GM15510 (cell line): ENCODE results near the gene SALL4.

ENCODE experiments used
- POLR2A ChIP-seq: IDR thresholded peaks from 3 replicates; pipeline ENCODE4 v1.6.1; 2011; ENCODE audit warnings: borderline replicate concordance; ENCODE audit not compliant: insufficient read length; ENCODE audit errors: extremely low read depth

SALL4 gene

DNA sequence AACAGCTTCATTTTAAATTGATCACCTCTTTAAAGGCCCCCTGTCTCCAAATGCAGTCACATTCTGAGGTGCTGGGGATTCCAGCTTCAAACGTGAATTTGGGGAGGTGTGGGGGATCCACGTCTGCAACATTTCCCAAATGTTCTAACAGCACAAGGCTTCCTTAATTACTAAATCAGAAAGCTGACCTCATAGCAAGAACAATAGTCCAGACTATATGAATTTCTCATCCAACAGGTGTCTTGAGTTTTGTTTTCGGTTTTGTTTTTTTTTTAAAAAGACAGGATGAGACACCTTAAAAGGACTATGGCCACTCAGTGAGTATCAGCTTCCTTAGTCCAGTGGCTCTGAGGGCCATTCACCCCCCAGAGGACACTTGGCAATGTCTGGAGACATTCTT is 45.7 kb downstream of the SALL4 start:
- no peak for TF ChIP-seq POLR2A

DNA sequence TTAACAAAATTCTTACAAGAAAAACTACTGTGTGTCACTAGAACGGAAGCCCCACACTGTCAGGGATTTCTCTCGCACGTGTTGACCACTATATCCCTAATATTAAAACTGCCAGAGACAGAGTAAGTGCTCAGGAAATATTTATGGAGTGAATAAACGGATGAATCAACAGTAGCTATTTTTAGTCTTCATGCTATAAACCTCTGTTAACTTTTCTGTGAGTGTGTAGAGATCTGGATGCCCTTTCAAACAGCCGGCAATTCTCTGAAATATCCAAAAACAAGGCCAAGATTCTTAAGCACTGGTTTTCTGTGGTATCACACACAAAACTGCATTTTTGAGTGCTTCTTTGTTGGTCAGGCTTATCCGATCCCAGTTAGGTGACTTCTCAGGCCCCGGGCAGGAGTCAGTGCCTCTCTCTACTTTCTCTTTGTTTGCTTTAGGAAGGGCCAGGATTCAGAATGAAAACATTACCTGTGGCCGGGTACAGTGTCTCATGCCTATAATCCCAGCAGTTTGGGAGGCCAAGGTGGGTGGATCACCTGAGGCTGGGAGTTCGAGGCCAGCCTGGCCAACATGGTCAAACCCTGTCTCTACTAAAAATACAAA is 49.9 kb downstream of the SALL4 start:
- TF ChIP-seq POLR2A = no peak

DNA sequence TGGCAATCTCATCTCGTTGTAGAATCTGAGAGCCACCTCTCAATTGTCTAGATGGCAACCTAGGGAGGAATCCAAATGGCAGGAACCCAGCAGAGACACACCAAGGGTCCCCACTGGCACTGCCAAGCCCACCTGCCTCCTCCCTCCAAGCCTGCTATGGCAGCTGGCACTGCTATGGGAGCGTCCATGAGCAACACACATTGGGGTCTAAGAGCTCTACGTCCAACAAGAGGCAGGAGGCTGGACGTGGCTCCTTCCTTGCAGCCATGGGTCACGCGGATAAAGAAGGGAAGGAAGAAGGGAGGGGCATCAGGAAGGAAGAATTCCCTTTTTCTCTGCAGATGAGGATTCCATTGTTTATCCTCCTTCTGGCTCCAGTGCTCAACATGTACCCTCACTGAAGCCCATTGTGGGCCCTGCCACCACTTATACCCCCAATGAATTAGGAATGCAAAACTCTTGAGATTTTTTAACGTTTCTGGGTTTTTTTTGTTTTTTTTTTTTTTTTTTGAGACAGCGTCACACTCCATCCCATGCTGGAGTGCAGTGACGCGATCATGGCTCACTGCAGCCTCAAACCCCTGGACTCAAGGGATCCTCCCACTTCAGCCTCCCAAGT is 51.4 kb downstream of the SALL4 start:
- TF ChIP-seq POLR2A = no peak

DNA sequence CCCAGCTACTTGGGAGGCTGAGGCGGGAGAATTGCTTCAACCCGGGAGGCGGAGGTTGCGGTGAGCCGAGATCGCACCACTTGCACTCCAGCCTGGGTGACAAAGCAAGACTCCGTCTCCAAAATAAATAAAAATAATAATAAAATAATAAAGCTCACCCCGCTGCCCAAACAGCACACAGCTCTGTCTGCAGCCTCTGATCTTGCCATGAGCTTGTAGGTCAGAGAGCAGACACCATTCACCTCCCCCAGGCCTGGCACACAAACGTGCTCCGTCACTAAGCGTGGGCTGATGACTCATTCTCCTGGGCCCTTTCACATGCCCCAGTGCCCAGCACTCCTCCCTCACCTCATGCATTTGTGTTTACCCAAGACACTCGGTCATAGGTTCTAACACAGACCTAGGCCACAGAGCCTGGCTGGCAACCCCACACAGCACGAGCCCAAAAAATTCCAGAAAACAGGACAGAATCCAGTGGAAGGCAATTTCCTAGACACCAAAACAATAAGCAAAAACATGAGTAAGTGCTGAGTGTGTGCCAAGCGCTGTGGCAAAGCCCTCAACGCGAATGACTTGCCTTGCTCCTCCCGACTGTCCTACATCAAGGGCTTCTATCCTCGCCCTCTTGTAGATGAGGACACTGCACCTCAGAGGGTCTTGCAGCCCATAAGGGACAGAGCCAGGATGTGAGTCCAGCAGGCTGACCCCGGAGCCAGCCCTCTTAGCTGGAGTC is 52.1 kb downstream of the SALL4 start:
- no peak for TF ChIP-seq POLR2A

DNA sequence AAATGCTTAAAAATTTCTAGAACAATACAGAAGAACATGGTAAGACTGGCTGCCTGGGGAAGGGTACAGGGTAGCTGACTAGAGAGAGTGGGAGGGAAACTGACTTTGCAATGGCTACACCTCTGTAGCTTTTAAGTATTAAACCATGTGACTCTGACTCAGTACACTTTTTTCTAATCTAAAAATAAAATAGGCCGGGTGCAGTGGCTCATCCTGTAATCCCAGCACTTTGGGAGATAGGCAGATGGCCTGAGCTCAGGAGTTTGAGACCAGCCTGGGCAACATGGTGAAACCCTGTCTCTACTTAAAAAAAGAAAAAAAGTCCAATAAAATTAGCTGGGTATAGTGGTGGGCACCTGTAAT is 52.7 kb downstream of the SALL4 start:
- TF ChIP-seq POLR2A = no peak

DNA sequence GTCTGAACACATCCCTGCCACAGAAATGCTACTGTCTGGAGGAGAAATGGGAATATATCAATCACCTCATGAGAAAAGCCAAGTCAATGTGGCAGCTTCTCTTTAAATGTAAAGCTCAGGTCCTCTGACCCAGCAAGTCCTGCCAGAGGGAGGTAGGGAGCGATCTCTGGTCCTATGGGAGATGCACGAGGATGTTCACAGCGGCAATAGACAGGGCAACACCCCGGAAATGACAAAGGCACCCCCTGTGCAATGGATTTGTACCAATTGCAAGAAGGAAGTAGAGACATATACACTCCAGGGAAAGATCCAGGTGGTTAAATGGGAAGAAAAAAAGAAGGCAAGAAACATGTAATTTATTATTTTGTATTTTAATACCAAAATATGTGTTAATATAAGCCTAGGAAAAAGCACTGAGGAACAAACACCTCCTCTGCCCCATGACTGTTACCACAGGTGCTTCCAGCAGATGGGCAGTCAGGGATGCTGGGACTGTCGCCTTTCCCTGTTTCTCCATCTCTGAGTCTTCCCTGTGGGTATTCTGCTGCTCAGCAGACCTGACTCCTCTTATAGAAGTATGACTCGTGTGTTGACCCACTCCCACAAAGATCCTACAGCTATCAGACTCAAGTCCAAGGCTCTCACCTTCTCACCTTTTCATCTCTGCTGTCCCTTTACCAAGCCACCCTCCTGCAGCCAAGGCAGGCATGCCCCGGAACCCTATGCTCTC is 55.0 kb downstream of the SALL4 start:
- no peak for TF ChIP-seq POLR2A

DNA sequence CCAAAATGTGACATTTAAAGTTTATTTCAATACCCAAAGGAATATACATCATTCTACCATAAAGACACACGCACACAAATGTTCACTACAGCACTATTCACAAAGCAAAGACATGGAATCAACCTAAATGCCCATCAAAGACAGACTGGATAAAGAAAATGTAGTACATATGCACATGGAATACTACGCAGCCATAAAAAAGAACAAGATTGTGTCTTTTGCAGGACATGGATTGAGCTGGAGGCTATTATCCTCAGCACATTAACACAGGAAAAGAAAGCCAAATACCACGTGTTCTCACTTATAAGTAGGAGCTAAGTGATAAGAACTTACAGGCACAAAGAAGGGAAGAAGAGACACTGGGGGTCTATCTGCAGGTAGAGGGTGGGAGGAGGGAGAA is 56.5 kb downstream of the SALL4 start:
- TF ChIP-seq POLR2A = no peak

DNA sequence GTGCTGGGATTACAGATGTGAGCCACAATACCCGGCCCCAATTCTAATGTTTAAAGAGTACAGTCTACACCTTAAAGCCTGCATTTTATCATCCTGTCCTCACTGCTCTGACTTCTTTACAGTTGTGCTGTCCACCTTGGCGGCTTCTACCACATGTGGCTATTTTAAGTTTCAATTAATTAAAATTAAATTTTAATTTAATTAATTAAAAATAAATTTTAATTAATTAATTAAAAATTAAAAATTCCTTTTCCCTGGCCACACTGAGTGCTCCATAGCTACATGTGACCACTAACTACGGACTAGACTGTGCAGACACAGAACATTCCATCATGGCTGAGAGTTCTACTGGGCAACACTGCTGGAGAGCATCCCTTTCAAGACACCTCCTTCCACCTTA is 61.5 kb downstream of the SALL4 start:
- no peak for TF ChIP-seq POLR2A

DNA sequence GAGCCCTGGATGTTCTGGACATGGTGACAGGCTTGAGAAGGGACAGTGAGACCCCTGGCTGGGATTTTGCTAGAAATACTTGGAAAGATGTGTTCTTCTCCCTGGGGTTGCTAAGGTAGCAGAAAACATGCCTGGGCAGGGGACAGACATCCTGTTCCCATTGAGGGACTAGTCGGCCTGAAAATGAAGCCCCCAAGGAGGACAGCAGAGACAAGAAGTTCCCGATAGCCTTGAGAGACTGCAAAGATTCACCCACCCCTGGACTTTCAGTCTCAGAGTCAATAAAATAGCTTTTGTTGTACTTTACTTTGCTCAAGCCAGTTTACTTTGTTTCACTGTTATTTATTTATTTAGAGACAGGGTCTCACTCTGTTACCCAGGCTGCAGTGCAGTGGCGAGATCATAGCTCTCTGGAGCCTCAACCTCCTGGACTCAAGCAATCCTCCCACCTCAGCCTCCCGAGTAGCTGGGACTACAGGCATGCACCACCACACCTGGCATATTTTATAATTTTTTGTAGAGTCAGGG is 62.5 kb downstream of the SALL4 start:
- no peak for TF ChIP-seq POLR2A

DNA sequence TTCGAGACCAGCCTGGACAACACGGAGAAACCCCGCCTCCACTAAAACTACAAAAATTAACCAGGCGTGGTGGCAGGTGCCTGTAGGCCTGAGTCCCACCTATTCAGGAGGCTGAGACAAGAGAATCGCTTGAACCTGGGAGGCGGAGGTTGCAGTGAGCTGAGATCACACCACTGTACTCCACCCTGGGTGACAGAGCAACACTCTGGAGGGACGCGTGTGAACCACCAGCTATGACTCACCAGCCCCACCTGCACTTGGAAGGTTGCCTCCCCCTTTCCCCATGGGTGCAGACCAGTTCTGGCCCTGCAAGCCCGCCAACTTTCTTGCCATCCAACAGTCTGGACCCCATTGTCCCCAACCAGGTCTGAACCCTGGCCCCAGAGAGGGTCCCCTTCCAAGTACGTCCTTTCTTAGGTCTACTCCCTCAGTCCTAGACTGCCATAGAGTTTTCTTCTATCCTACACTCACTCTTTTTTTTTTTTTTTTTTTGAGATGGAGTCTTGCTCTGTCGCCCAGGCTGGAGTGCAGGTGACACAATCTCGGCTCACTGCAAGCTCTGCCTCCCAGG is 63.4 kb downstream of the SALL4 start:
- no peak for TF ChIP-seq POLR2A

DNA sequence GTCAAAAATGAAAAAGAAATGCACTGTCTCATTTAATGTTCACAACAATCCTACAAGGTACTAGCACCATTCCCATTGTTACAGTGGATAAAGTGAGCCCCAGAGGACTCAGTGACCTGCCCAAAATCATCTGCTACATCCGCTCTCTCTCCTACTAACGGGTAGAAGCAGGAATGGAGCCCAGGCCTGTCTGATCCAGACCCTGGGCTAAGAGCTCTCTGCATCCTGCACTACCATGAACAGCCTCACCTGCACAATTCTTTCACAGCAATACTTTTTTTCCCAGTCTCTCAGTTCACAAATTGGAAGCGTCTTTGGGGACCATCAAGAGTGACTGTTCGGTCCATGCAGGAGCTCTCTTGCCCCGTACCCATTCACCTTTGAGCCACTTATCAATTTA is 65.4 kb downstream of the SALL4 start:
- no peak for TF ChIP-seq POLR2A

DNA sequence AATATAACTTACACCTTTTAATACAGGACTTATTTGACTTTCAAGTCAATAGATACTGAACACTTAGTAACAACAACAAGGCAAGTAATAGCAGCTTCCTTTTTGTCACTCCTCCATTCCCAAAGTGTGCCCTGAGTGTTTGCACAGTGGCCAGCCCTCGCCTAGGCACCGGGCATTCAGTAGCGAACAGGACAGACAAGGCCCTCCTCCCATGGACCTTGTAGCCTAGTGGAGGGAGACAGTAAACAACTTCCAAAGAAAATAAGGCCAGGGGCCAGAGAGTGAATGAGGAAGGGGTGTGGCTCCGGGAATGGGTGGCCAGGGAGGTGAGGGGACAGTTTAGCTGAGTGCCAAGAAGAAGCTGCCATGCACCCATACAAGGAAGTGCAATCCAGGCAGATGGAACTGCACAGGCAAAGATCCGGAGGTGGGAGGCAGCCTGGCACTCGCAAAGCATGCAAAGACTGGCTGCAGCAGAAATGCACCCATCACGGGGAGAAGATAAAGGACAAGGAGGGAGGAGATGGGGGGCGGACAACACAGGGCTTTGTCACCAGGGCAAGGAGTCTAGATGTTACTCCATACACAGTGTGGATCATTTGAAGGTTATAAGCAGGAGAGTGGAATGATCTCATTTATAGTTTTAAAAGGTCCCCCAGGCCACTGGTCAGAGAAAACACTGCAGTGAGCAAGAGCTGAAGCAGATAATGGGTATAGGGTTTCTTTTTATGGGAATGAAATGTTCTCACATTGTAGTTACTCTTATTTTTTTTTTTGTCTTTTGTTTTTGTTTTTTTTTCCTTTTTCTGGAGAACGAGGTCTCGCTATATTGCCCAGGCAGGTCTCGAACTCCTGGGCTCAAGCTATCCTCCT is 66.4 kb downstream of the SALL4 start:
- no peak for TF ChIP-seq POLR2A

DNA sequence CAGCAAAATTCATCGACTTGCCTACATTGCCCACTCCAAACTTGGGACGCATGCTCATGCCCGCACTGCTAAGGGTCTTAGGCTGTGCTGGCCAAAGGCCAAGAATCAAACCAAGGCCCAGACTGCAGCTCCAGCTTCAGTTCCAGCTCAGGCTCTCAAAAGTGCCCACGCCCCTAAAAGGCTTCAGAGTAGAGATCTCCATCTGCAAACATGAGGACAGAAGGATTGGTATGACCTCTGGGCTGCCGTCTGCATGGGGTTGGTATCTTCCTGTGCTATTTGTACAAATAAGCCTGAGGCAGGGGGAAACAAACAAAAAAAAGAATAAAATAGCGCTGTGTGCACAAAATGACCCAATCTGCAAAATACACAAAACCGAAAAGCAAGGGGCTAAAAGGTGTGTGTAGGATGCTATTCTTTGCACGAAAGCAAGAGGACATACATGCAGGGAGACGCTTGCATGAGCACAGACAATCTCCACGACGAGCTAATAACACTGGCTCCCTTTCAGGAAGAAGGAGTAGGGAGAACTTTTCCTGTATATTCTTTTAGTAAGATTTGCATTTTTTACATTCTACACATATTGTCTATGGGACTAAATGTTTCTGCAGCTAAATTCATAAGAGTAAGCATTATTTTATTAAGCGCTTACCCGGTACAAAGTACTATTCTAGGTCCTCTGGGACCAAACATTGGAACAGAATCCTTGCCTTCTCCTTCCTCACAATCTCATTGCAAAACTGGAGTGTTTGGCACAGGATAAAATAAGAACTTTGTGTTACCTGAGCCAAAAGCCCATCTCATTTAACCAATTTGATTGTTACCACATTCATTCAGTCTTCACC is 67.2 kb downstream of the SALL4 start:
- no peak for TF ChIP-seq POLR2A
